Measurements from ENCODE around the gene ZNF385C.

DNA sequence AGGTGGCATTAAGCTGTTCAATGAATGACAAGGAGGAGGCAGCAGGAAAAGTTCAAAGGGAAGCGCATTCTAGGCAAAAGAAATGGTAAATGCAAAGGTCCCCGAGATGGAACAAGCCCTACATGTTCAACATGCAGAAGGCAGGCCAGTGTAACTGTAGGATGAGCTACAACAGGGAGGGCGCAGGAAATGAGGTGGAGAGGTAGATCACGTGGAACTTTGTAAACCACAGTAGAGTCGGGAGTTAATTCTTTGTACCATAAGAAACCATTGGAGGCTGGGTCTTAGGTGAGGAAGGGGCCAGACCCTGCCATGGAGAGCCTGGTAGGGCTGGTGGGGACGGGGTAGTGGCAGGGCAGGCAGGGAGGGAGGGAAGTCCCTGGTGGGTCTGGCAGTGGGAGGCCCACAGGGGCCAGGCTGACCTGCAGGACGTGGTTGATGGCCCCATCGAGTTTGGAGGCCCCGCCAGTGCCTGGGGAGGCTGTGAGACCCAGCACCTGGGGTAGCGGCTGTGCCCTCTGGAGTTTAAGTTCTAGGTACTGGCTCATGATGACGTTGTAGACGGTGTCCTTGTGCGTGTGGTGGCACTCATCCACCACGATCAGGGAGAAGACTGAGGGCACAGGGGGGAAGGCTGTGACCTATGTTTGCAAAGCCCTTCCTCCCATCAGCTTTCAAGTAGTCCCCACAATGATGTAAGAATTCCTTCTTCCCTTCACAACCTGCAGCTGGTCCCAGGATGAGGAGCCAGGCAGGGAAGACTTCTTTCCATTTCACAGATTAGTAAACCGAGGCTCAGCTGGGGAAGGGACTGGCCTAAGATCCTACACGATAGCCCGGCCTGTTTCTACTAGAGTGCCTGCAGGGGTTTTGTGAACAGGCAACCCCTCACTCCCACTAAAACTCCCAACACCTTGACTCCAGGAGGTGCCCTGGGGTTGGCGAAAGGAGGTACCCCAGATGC, 12.3 kb upstream of the ZNF385C start:
- TF ChIP-seq, protein P1, sequence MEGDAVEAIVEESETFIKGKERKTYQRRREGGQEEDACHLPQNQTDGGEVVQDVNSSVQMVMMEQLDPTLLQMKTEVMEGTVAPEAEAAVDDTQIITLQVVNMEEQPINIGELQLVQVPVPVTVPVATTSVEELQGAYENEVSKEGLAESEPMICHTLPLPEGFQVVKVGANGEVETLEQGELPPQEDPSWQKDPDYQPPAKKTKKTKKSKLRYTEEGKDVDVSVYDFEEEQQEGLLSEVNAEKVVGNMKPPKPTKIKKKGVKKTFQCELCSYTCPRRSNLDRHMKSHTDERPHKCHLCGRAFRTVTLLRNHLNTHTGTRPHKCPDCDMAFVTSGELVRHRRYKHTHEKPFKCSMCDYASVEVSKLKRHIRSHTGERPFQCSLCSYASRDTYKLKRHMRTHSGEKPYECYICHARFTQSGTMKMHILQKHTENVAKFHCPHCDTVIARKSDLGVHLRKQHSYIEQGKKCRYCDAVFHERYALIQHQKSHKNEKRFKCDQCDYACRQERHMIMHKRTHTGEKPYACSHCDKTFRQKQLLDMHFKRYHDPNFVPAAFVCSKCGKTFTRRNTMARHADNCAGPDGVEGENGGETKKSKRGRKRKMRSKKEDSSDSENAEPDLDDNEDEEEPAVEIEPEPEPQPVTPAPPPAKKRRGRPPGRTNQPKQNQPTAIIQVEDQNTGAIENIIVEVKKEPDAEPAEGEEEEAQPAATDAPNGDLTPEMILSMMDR (IDR thresholded peaks at IDR 0.05): no peak
- TF ChIP-seq, protein P2, sequence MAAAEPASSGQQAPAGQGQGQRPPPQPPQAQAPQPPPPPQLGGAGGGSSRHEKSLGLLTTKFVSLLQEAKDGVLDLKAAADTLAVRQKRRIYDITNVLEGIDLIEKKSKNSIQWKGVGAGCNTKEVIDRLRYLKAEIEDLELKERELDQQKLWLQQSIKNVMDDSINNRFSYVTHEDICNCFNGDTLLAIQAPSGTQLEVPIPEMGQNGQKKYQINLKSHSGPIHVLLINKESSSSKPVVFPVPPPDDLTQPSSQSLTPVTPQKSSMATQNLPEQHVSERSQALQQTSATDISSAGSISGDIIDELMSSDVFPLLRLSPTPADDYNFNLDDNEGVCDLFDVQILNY (CRISPR knock-in tag; IDR thresholded peaks at IDR 0.05): no peak
- no peak for TF ChIP-seq NR2C2 (CRISPR knock-in tag; IDR thresholded peaks at IDR 0.05)
- TF ChIP-seq ZNF219 (CRISPR knock-in tag; IDR thresholded peaks at IDR 0.05; ENCODE audit: borderline replicate concordance): no peak
- TF ChIP-seq, protein P3, sequence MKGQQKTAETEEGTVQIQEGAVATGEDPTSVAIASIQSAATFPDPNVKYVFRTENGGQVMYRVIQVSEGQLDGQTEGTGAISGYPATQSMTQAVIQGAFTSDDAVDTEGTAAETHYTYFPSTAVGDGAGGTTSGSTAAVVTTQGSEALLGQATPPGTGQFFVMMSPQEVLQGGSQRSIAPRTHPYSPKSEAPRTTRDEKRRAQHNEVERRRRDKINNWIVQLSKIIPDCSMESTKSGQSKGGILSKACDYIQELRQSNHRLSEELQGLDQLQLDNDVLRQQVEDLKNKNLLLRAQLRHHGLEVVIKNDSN (CRISPR knock-in tag; IDR thresholded peaks at IDR 0.05): no peak
- no peak for TF ChIP-seq ELF4 (CRISPR knock-in tag; IDR thresholded peaks at IDR 0.05; ENCODE audit: low read depth)
- TF ChIP-seq, protein P4, sequence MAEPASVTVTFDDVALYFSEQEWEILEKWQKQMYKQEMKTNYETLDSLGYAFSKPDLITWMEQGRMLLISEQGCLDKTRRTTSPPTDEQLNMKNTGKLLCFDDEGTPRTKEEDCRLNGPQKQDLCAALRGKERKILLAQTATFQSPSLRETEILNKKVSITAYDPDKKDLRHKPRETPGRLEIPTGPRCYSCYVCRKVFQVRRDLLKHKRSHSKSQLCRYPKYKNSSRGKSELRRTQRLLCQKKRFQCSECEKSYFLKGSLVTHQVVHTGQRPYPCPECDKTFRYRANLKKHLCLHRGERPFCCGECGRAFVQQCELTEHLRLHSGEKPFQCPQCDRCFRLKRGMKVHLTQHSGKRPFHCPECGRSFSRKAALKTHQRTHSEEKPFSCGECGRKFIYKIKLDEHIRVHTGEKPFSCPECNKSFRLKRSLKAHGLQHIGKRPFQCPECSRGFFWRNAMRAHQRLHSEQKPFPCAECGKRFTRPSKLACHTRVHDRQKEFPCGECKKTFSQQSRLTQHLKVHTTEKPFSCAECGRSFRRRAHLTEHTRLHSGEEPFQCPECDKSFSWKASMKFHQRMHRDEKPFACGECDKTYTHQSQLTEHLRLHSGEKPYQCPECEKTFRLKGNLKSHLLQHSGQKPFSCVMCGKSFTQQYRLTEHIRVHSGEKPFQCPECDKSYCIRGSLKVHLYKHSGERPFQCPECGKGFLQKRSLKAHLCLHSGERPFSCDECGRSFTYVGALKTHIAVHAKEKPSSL (CRISPR knock-in tag; conservative IDR thresholded peaks at IDR 0.05): no peak
- no peak for TF ChIP-seq FOXJ3 (CRISPR knock-in tag; IDR thresholded peaks at IDR 0.05; ENCODE audit: borderline replicate concordance)
- TF ChIP-seq SMAD3 (CRISPR knock-in tag; IDR thresholded peaks at IDR 0.05; ENCODE audit: borderline replicate concordance): no peak
- no peak for TF ChIP-seq ZNF396 (CRISPR knock-in tag; IDR thresholded peaks at IDR 0.05; ENCODE audit: borderline replicate concordance)
- TF ChIP-seq CBFB (CRISPR knock-in tag; IDR thresholded peaks at IDR 0.05; ENCODE audit: low read depth): no peak
- no peak for TF ChIP-seq RELA (CRISPR knock-in tag; IDR thresholded peaks at IDR 0.05; ENCODE audit: borderline replicate concordance)
